SJCRH30 (cell line): Measurements from ENCODE around the gene MYDGF. TPM values are rescaled to one million over a fixed set of nuclear protein-coding genes. Genes with fewer than 3 reads are reported as not detected.

Source experiments
- DNase-seq, 2 experiments: peaks; one replicate each; pipeline ENCODE4 v3.0.0-alpha.2; 2015 to 2020
- H3K27ac ChIP-seq: fragments of 250-450 bp; sonication (Bioruptor Pico); 2 replicates; pipeline ENCODE4 v1.5.1; 2020; ENCODE audit warnings: mild to moderate bottlenecking, moderate library complexity
- H3K27me3 ChIP-seq: fragments of 250-450 bp; sonication (Bioruptor Pico); 2 replicates; pipeline ENCODE4 v1.5.1; 2020; ENCODE audit warnings: mild to moderate bottlenecking, moderate library complexity
- H3K36me3 ChIP-seq: fragments of 250-450 bp; sonication (Bioruptor Pico); 2 replicates; pipeline ENCODE4 v1.5.1; 2020; ENCODE audit warnings: mild to moderate bottlenecking, moderate library complexity
- H3K4me1 ChIP-seq: fragments of 250-450 bp; sonication (Bioruptor Pico); 2 replicates; pipeline ENCODE4 v1.5.1; 2020; ENCODE audit warnings: mild to moderate bottlenecking, moderate library complexity
- H3K4me3 ChIP-seq: fragments of 250-450 bp; sonication (Bioruptor Pico); 2 replicates; pipeline ENCODE4 v1.5.1; 2020; ENCODE audit warnings: mild to moderate bottlenecking, moderate library complexity
- H3K9me3 ChIP-seq: fragments of 250-450 bp; sonication (Bioruptor Pico); replicated peaks from 2 replicates; pipeline ENCODE4 v1.5.1; 2020; ENCODE audit warnings: mild to moderate bottlenecking, moderate library complexity
- total RNA-seq: library from RNA; depleted of rRNA; stranded (reverse); fragments of >200 nt; shearing (Covaris generic); gene quantifications from 2 replicates; pipeline ENCODE4 v1.2.3, GENCODE V29; 2014; rRNA removed

MYDGF gene
- total RNA-seq, 1 experiment from 2014 or later, result 71.9 TPM

DNA sequence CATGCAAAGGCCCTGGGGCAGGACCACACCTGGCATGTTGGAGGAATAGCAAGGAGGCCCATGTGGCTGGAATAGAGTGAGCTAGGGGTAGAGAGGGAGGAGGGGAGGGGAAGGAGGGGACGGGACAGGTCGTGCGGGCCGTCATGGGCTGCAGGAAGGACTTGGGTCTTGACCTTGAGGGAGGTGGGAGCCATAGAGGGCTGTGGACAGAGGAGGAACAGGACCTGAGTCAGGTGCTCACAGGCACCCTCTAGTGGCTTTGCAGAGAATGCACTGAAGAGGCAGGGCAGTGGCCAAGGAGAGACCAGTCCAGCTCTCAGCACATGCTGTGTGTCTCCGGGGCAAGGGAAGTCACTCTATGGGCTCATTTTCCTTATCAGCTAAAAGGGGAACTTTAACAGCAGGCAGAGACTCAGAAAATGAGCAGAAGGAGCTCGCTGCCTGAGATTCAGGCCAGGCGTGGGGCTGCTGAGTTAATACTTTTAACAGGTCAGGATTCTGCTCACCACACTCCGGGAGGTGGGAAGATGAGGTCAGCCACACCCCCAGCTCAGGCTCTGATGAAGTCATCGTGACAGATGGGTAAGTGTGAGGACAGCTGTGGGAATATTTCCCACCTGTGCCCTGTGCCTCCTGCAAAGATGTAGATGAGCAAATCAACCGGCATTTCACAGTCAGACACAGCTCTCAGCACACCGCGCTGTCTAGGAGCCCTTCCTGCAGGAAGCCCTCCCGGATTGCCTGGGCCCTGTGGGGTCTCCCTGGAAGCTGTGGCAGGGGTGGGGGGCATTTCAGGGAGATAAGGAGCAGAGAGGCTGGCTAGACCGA, 36.8 kb downstream of the MYDGF start:
- no peaks in the 10 kb centered on the region for H3K36me3 ChIP-seq
- no peaks in the 10 kb centered on the region for H3K27me3 ChIP-seq
- no peak overlapping the region for H3K4me3 ChIP-seq
- peak overlapping the region; percentile 81 for H3K27ac ChIP-seq
- peaks cover 19% of the 10 kb centered on the region for H3K4me1 ChIP-seq
- no peaks in the 10 kb centered on the region for H3K9me3 ChIP-seq
- peak; percentile 95 to 96 for DNase-seq

- H3K27me3 ChIP-seq, result 0 out of 2 replicates have a peak, but pooled peaks cover 4% of the 10 kb centered on the region
- DNase-seq, result peak; percentile 40 to 61
- H3K4me3 ChIP-seq, result no peak overlapping the region
These were observed 45.3 kb downstream of the MYDGF start for GRCh38 chr19:4624733-4625362.

DNA sequence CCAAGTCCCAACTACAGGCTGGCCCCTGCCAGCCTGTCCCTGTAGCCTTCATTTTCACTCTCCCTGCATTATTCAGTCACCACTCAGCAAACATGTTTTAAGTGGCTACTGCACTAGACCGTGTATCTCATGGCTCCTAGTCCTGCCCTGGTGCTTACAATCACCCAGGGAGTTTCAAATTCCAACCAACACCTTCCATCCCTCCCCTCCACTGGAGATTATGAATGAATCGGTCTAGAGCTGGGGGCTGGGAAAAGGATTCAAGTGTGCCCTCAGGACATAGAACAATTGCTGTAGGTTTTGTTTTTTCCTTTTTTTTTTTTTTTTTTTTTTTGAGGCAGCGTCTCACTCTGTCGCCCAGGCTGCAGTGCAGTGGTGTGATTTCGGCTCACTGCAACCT, 45.8 kb downstream of the MYDGF start:
- Histone ChIP-seq H3K4me3 (no peak overlapping the region), H3K27ac (no peak overlapping the region), H3K9me3 (no peaks in the 10 kb centered on the region), H3K27me3 (0 out of 2 replicates have a peak, but pooled peaks cover 4% of the 10 kb centered on the region), H3K36me3 (no peaks in the 10 kb centered on the region), H3K4me1 (peaks cover 12% of the 10 kb centered on the region)
- DNase-seq, result peak; percentile 27 to 63

More at GRCh38 chr19:4624733-4625362, 45.3 kb downstream of the MYDGF start:
- Histone ChIP-seq H3K4me1 (peaks cover 12% of the 10 kb centered on the region), H3K36me3 (no peaks in the 10 kb centered on the region), H3K9me3 (no peaks in the 10 kb centered on the region), H3K27ac (no peak overlapping the region)

DNA sequence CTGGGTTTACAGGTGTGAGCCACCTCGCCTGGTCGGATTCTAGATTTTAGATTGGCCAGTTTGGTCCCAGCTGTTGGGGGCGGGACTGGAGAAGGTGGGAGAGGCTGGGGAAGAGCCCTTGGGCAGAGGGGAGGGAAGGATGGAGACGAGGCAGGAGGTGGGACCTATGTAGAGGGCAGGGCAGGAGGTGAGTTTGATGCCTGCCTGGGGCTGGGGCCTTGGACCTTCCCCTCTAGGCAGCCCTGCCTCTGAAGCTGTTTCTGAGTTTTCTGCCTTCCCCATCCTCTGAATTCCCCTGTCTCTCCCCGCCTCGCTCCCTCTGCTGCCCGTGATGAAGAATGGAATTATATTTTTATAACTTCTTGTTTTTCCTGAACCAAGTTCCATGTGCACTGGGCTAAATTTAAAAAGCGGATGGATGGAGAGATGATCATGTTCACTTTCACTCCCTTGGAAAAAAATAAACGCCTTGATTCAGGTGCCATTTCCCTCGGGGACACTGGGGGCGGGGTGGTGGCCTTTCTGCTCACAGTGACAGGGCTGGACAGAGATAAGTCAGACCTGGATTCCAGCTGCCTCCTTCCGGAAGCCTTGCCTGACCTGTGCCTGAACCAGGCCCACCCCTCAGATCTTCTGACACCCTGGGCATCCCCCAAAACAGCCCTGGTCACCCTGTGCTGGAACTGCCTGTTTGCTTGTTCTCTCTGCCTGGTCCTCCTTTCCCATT, 47.3 kb downstream of the MYDGF start:
- Histone ChIP-seq H3K4me1 (peaks cover 12% of the 10 kb centered on the region), H3K27ac (no peak overlapping the region), H3K36me3 (no peaks in the 10 kb centered on the region), H3K27me3 (0 out of 2 replicates have a peak, but pooled peaks cover 4% of the 10 kb centered on the region), H3K9me3 (no peaks in the 10 kb centered on the region), H3K4me3 (no peak overlapping the region)
- no peak for DNase-seq

DNA sequence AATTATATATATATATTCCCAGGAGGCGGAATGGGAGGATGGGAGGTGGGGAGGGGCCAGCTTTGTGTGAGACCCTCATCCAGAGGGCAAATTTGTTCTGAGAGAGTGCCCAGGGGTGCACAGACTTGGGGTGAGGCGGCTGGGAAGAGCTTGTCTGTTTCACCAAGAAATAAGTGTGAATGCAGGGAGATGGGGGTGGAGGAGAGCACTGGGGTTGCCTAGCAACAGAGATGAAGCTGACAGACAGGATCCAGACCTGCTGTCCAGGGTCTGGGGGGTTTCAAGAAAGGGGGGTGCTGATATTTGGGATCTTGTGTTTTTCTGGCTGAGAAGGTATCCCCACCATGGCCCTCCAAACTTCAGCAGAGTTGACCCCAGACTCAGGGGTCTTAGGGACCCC, 49.5 kb downstream of the MYDGF start:
- Histone ChIP-seq H3K36me3 (no peaks in the 10 kb centered on the region), H3K4me1 (peaks cover 12% of the 10 kb centered on the region), H3K4me3 (no peak overlapping the region), H3K9me3 (no peaks in the 10 kb centered on the region), H3K27me3 (0 out of 2 replicates have a peak, but pooled peaks cover 4% of the 10 kb centered on the region), H3K27ac (no peak overlapping the region)
- no peak for DNase-seq

DNA sequence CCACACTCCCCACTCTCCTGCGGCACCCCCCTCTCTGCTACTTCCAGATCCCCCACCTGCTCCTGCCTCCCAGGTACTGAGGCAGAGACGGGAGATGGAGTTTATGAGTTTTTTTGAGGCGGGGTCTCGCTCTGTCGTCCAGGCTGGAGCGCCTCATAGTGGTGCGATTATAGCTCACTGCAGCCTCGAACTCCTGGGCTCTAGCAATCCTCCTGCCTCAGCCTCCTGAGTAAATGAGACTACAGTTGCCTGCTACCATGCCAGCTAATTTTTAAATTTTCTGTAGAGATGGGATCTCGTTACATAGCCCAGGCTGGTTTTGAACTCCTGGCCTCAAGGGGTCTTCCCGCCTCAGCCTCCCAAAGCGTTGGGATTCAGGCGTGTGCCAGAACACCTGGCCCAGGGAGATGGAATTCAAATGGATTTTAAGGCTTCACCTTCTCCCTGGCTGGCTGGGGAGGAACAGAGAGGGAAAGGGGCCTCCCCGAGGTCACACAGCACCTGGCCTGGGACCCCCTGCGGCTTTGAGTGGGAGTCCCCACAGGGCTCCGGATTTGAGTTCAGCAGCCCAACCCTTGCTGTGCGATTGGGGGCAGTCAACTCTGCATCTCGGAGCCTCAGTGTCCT, 50.4 kb downstream of the MYDGF start:
- Histone ChIP-seq H3K27ac (no peak overlapping the region), H3K4me1 (peaks cover 15% of the 10 kb centered on the region), H3K36me3 (no peaks in the 10 kb centered on the region), H3K4me3 (no peak overlapping the region), H3K27me3 (0 out of 2 replicates have a peak, but pooled peaks cover 4% of the 10 kb centered on the region), H3K9me3 (no peaks in the 10 kb centered on the region)
- no peak for DNase-seq

- H3K27ac ChIP-seq, result no peak overlapping the region
- no peak for DNase-seq
- H3K36me3 ChIP-seq, result no peaks in the 10 kb centered on the region
- no peaks in the 10 kb centered on the region for H3K9me3 ChIP-seq
- no peak overlapping the region for H3K4me3 ChIP-seq
- 0 out of 2 replicates have a peak, but pooled peaks cover 4% of the 10 kb centered on the region for H3K27me3 ChIP-seq
- peaks cover 11% of the 10 kb centered on the region for H3K4me1 ChIP-seq
These were observed 52.1 kb downstream of the MYDGF start for GRCh38 chr19:4618019-4618418.

DNA sequence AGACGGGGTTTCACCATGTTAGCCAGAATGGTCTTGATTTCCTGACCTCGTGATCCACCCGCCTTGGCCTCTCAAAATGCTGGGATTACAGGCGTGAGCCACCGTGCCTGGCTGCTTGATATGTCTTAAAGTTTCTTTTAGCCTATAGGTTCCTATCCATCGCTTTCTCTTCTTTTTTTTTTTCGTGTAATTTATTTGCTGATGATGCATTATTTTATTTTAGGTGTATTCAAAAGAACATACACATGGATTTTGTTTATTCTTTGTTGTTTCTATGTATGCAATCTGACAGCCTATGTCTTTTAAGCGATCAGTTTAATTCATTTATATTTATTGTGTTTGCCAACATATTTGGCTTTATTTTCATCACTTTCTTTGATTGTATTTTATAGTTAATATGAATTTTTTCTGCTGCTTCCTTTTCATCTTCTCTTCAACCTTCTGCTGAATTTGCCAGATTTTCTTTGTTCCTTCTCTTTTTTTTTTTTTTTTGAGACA, 56.8 kb downstream of the MYDGF start:
- Histone ChIP-seq H3K27ac (no peak overlapping the region), H3K4me1 (peaks cover 14% of the 10 kb centered on the region; the same call in 1 of the 2 replicates), H3K27me3 (no peaks in the 10 kb centered on the region), H3K9me3 (no peaks in the 10 kb centered on the region), H3K4me3 (no peak overlapping the region), H3K36me3 (no peaks in the 10 kb centered on the region)
- DNase-seq, result no peak

DNA sequence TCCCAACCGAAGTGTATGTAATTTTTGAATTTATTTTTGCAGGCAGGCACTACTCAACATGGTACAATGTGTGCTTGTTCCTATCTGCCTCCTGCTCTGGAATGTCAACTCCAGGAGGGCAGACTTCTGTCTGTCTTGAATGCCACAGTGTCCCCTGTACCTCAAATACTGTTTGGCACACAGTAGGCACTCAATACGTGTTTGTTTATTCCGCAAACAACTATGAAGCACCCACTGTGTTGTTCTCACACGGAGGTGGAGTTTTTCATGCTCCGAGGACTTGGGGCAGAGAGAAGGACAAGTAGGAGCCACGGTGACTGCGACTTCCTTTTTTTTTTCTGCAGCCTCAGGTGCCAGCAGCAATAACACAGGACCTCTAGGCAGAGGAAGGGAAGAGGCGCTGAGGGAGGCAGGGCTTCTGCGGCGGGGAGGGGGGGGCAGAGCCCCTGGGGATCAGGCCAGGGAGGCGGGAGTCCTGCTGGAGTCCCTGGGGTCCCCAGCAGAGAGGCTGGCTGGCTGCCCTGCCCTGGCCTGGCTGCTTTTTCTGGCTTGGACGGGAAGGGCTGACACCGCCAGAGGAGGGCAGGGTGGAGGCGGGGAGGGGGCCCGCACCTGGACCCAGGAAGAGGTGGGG, 60.1 kb downstream of the MYDGF start:
- peaks cover 11% of the 10 kb centered on the region; the same call in 1 of the 2 replicates for H3K4me1 ChIP-seq
- H3K27me3 ChIP-seq, result peaks cover 4% of the 10 kb centered on the region; the same call in 1 of the 2 replicates
- H3K9me3 ChIP-seq, result no peaks in the 10 kb centered on the region
- peak; percentile 67 for DNase-seq
- H3K4me3 ChIP-seq, result peak overlapping the region; percentile 2; the same call in 1 of the 2 replicates
- H3K36me3 ChIP-seq, result no peaks in the 10 kb centered on the region
- H3K27ac ChIP-seq, result no peak overlapping the region

Other genes starting within 250 kb of the MYDGF start
- 37.9 and 41.4 TPM in 2 replicates for gene UBXN6, start 212.5 kb downstream of the MYDGF start, total RNA-seq
- 61.5 and 64.4 TPM in 2 replicates for gene HDGFL2, start 198.0 kb downstream of the MYDGF start, total RNA-seq
- 0.16 and 0.18 TPM in 2 replicates for gene PLIN4, start 151.9 kb downstream of the MYDGF start, total RNA-seq
- 0.38 and 1.1 TPM in 2 replicates for gene PLIN5, start 135.1 kb downstream of the MYDGF start, total RNA-seq
- 0.15 and 0.38 TPM in 2 replicates for gene LRG1, start 130.3 kb downstream of the MYDGF start, total RNA-seq
- gene SEMA6B, start 110.7 kb downstream of the MYDGF start, total RNA-seq, result 108 and 116 TPM in 2 replicates
- 8.5 and 8.8 TPM in 2 replicates for gene TNFAIP8L1, start 30.8 kb downstream of the MYDGF start, total RNA-seq
- 53.4 and 62.8 TPM in 2 replicates for gene DPP9, start 53.5 kb upstream of the MYDGF start, total RNA-seq
- gene FEM1A, start 121.4 kb upstream of the MYDGF start, total RNA-seq, result 20.0 and 20.1 TPM in 2 replicates
- 1.4 TPM in 2 replicates for gene TICAM1, start 161.4 kb upstream of the MYDGF start, total RNA-seq
- gene PLIN3, start 197.3 kb upstream of the MYDGF start, total RNA-seq, result 49.0 and 50.1 TPM in 2 replicates
- not detected in 2 replicates for gene ARRDC5, start 232.6 kb upstream of the MYDGF start, total RNA-seq
- 228 and 230 TPM in 2 replicates for gene UHRF1, start 239.2 kb upstream of the MYDGF start, total RNA-seq